ENCODE measurements around the gene MYBPC3.
"Not testable (repeated sequence)": the region's sequence is repeated elsewhere in the genome, so short reads cannot be mapped to it uniquely, and the experiment has no call there.

MYBPC3 gene

DNA sequence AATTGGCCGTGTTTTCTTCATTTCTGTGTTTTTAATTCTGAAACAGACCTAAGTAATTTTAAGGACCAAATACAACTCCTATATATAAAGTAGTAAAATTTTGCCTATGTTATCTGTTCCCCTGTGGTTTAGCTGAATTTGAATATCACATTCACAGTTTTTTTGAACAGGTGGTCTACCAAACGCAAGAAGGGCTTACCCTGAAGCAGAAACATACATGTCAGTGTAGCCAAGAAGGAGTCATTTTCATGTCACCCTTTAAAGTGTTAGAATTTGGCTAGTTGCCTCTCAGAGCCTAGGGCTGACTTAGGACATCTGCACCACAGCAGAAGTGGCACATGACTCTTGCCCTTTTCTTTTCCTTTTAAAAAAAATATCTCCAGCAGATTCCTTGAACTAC, 34.3 kb downstream of the MYBPC3 start:
- H3K4me3 ChIP-seq (ENCODE audit: low read depth, low read length) = no peak overlapping the region
- TF ChIP-seq CTCF (IDR thresholded peaks at IDR 0.05; ENCODE audit: control insufficient read depth, extremely low read depth, insufficient read depth) = no peak
- DNase-seq (ENCODE audit: low read depth) = no peak

DNA sequence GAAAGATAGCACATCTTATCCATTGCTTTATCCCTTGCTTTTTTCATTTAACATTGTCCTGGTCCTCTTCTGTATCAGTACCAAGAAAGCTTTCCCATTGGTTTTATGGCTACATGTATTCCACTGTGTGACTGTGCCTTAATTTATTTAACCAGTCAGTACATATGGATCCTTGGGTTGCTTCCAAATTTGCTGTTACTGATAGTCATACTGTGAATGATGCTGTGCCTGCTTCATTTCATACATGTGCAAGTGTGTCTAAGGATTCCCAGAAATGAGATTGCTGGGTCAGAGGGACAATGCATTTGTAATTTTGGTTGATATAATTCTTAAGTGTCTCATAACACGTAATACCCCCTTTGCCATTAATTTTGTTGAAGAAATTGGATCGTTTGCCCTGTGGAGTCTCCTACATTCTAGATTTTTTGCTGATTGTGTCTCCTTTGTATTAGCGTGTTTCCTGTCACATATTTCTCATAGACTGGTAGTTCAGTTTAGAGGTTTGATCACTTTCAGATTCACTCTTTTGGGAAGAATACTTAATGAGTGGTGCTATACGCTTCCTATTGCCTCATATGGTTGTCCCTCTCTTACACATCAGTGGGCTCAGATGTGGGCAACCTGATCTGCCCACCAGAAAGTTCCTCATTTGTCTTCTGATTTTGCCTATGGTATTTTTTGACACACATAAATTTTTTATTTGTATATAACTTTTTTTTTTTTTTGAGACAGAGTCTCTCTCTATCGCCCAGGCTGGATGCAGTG, 35.3 kb downstream of the MYBPC3 start:
- TF ChIP-seq CTCF (IDR thresholded peaks at IDR 0.05; ENCODE audit: control insufficient read depth, extremely low read depth, insufficient read depth) = no peak
- DNase-seq (ENCODE audit: low read depth) = no peak
- H3K4me3 ChIP-seq (ENCODE audit: low read depth, low read length) = no peak overlapping the region

DNA sequence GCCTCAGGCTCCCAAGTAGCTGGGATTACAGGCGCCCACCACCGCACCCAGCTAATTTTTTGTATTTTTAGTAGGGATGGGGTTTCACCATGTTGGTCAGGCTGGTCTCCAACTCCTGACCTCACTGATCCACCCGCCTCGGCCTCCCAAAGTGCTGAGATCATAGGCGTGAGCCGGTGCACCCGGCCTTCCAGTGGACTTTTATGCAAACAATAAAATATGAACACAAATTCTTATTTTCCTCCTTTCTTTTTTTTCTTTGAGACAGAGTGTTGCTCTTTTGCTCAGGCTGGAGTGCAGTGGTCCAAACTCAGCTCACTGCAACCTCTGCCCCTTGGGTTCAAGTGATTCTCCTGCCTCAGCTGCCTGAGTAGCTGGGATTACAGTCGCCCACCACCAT, 36.0 kb downstream of the MYBPC3 start:
- H3K4me3 ChIP-seq (ENCODE audit: low read depth, low read length) = not testable (repeated sequence)

GRCh38 chr11:47314992-47315391, 37.5 kb downstream of the MYBPC3 start:
- no peak overlapping the region for H3K4me3 ChIP-seq (ENCODE audit: low read depth, low read length)
- TF ChIP-seq CTCF (IDR thresholded peaks at IDR 0.05; ENCODE audit: control insufficient read depth, extremely low read depth, insufficient read depth) = no peak
- no peak for DNase-seq (ENCODE audit: low read depth)

More for the DNA sequence above, 36.0 kb downstream of the MYBPC3 start:
- not testable (repeated sequence) for DNase-seq (ENCODE audit: low read depth)

DNA sequence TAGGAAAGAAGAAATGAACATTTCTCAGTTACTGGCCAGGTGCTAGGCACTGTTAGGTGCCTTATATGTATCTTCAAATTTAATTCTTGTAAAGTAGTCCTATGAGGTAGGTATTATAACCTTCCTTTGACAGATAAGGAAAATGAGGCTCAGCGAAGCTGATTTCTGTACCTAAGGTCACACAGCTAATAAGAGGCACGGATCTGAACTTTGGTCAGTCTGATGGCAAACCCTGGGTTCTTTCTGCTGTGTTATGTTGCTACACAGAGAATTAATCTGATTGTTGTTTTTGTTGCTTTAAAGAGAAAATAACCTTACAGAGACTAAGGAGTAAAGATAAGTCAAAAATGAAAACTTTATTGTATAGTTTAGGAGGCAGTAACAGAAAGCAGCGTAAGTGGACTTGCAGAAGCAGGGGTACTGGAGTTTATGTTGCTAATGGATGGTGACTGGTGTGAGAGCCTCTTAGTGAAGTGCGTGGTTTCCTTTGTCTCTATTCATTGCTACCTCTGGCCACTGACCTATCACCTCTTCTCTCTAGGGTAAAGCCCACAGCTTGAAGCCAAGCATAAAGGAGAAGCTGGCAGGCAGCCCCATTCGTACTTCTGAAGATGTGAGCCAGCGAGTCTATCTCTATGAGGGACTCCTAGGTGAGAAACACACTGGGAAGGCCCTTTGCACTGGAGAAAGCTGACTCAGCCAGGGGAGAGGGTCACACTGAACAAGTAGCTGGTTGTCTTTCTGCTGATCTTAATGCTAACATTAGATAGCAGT, 44.3 kb downstream of the MYBPC3 start:
- no peak overlapping the region for H3K4me3 ChIP-seq (ENCODE audit: low read depth, low read length)
- no peak for TF ChIP-seq CTCF (IDR thresholded peaks at IDR 0.05; ENCODE audit: control insufficient read depth, extremely low read depth, insufficient read depth)
- DNase-seq (ENCODE audit: low read depth) = no peak

- no peak for DNase-seq (ENCODE audit: low read depth)
- no peak for TF ChIP-seq CTCF (IDR thresholded peaks at IDR 0.05; ENCODE audit: control insufficient read depth, extremely low read depth, insufficient read depth)
- H3K4me3 ChIP-seq (ENCODE audit: low read depth, low read length) = no peak overlapping the region
Observed at GRCh38 chr11:47306484-47306844, 46.0 kb downstream of the MYBPC3 start.

DNA sequence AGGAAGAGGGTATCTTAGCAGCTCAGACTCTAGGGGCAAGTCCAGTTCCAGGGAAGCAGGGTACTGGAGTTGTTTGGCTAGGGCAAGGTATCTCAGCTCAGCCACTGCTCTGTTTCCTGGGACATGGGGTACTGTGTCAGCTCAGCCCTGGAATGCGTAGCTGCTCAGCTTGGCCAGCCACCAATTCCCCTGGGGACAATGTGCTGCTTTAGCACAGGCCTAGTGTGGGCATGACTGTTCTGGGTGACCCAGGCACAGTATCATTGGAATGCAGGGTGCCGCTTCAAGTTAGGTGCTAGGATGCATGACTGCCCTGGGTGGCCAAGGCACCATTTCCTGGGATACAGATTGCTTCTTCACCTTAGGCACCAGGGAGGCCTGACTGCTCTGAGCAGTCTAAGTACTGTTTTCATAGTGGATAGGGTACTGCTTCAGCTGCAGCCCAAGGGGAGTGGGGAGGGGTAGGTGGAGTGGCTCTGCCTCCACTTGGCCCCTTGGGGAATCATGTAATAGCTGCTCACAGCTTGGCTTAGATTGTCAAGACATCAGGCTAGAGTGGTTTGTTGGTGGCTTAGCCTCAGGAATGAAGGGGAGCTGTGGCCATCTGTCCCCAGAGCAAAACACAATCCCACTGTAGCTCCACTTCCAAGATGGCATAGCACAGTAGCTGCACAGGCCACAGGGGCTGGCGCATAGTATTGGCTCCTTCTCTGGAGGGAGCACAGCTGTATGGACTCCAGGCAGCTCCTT, 46.6 kb downstream of the MYBPC3 start:
- DNase-seq (ENCODE audit: low read depth) = no peak
- TF ChIP-seq CTCF (IDR thresholded peaks at IDR 0.05; ENCODE audit: control insufficient read depth, extremely low read depth, insufficient read depth) = no peak
- H3K4me3 ChIP-seq (ENCODE audit: low read depth, low read length) = no peak overlapping the region

All from LNCaP clone FGC (cell line).